ENCODE measurements around the gene TCL1A. TPM values are rescaled to one million over a fixed set of nuclear protein-coding genes. Genes with fewer than 3 reads are reported as not detected.
"Not testable (repeated sequence)": the region's sequence is repeated elsewhere in the genome, so short reads cannot be mapped to it uniquely, and the experiment has no call there.

The TCL1A gene
- total RNA-seq, 1 donor from 2014 or later: not detected

- Mint-ChIP-seq H3K27me3 (ENCODE audit: insufficient read depth, low read depth) (peaks cover 2% of the 10 kb centered on the region), H3K4me1 (no peaks in the 10 kb centered on the region), H3K27ac (no peak overlapping the region), H3K36me3 (no peaks in the 10 kb centered on the region), H3K9me3 (no peaks in the 10 kb centered on the region), H3K4me3 (no peak overlapping the region)
- Histone ChIP-seq H2AFZ (replicated peaks) (no peak overlapping the region), H3F3A (ENCODE audit: low read depth) (no peaks in the 10 kb centered on the region), H3K4me3 (no peak overlapping the region), H3K4me2 (no peak overlapping the region), H3K36me3 (no peaks in the 10 kb centered on the region), H3K9me3 (ENCODE audit: low read depth) (no peaks in the 10 kb centered on the region), H4K20me1 (ENCODE audit: low read depth) (no peaks in the 10 kb centered on the region), H3K27ac (no peak overlapping the region), H3K79me2 (ENCODE audit: low read depth) (no peaks in the 10 kb centered on the region), H3K27me3 (no peaks in the 10 kb centered on the region), H3K4me1 (no peaks in the 10 kb centered on the region), H3K9ac (no peak overlapping the region)
- DNase-seq (ENCODE audit: low spot score): no peak
- TF ChIP-seq EZH2phosphoT487 (IDR thresholded peaks at IDR 0.05) (no peak), CTCF (IDR thresholded peaks at IDR 0.05) (no peak), EZH2 (IDR thresholded peaks at IDR 0.05) (no peak)
Measured at GRCh38 chr14:95739356-95739755, 25.4 kb upstream of the TCL1A start.

- H3K4me1 Mint-ChIP-seq: no peaks in the 10 kb centered on the region
- H3K27ac ChIP-seq: no peak overlapping the region
- no peaks in the 10 kb centered on the region for H3K36me3 ChIP-seq
- no peaks in the 10 kb centered on the region for H3K9me3 Mint-ChIP-seq
- no peak overlapping the region for H3K27ac Mint-ChIP-seq
- H3K27me3 ChIP-seq: no peaks in the 10 kb centered on the region
- H3K4me3 Mint-ChIP-seq: no peak overlapping the region
- no peaks in the 10 kb centered on the region for H3K4me1 ChIP-seq
- no peak for TF ChIP-seq EZH2 (IDR thresholded peaks at IDR 0.05)
- TF ChIP-seq CTCF (IDR thresholded peaks at IDR 0.05): no peak
- no peak for TF ChIP-seq EZH2phosphoT487 (IDR thresholded peaks at IDR 0.05)
- no peaks in the 10 kb centered on the region for H3K9me3 ChIP-seq (ENCODE audit: low read depth)
- no peaks in the 10 kb centered on the region for H3K36me3 Mint-ChIP-seq
- H4K20me1 ChIP-seq (ENCODE audit: low read depth): no peaks in the 10 kb centered on the region
- H3K79me2 ChIP-seq (ENCODE audit: low read depth): no peaks in the 10 kb centered on the region
- no peak overlapping the region for H3K4me2 ChIP-seq
- no peak for DNase-seq (ENCODE audit: low spot score)
- H3F3A ChIP-seq (ENCODE audit: low read depth): no peaks in the 10 kb centered on the region
- H2AFZ ChIP-seq (replicated peaks): no peak overlapping the region
- H3K4me3 ChIP-seq: no peak overlapping the region
- no peaks in the 10 kb centered on the region for H3K27me3 Mint-ChIP-seq (ENCODE audit: insufficient read depth, low read depth)
- H3K9ac ChIP-seq: no peak overlapping the region
Measured at GRCh38 chr14:95733212-95733611, 19.3 kb upstream of the TCL1A start.

GRCh38 chr14:95730126-95730525, 16.2 kb upstream of the TCL1A start:
- Histone ChIP-seq H3F3A (ENCODE audit: low read depth) (no peaks in the 10 kb centered on the region), H3K4me1 (no peaks in the 10 kb centered on the region), H3K27ac (no peak overlapping the region), H3K9me3 (ENCODE audit: low read depth) (no peaks in the 10 kb centered on the region), H3K4me2 (no peak overlapping the region), H2AFZ (replicated peaks) (no peak overlapping the region), H3K4me3 (no peak overlapping the region), H3K27me3 (no peaks in the 10 kb centered on the region), H4K20me1 (ENCODE audit: low read depth) (no peaks in the 10 kb centered on the region), H3K79me2 (ENCODE audit: low read depth) (no peaks in the 10 kb centered on the region), H3K36me3 (no peaks in the 10 kb centered on the region), H3K9ac (no peak overlapping the region)
- no peak for TF ChIP-seq CTCF (IDR thresholded peaks at IDR 0.05)
- H3K4me1 Mint-ChIP-seq: no peaks in the 10 kb centered on the region
- H3K27me3 Mint-ChIP-seq (ENCODE audit: insufficient read depth, low read depth): peaks cover 2% of the 10 kb centered on the region
- H3K27ac Mint-ChIP-seq: no peak overlapping the region
- no peak overlapping the region for H3K4me3 Mint-ChIP-seq
- H3K9me3 Mint-ChIP-seq: no peaks in the 10 kb centered on the region
- no peaks in the 10 kb centered on the region for H3K36me3 Mint-ChIP-seq
- no peak for DNase-seq (ENCODE audit: low spot score)

GRCh38 chr14:95729402-95730028, 15.6 kb upstream of the TCL1A start:
- H3K9me3 Mint-ChIP-seq; DNase-seq (ENCODE audit: low spot score); H3K27ac ChIP-seq; H3K27me3 ChIP-seq; H3F3A ChIP-seq (ENCODE audit: low read depth); H4K20me1 ChIP-seq (ENCODE audit: low read depth); H3K79me2 ChIP-seq (ENCODE audit: low read depth); H3K36me3 ChIP-seq; H3K4me1 ChIP-seq; H3K9me3 ChIP-seq (ENCODE audit: low read depth); H3K27me3 Mint-ChIP-seq (ENCODE audit: insufficient read depth, low read depth); H3K4me2 ChIP-seq; H3K9ac ChIP-seq; H3K36me3 Mint-ChIP-seq; H3K4me1 Mint-ChIP-seq; H3K27ac Mint-ChIP-seq; H2AFZ ChIP-seq (replicated peaks); H3K4me3 ChIP-seq; H3K4me3 Mint-ChIP-seq: not testable (repeated sequence)

All from neural progenitor cell (in vitro differentiated cells).